HEK293 (cell line): ENCODE measurements around the gene BEST3.

Experiments used
- CTCF ChIA-PET: fragments of 350-600 bp; formaldehyde crosslinking; extraction: SDS; loops from one replicate; lab custom pipeline; 2021; ENCODE audit warnings: antibody characterized with exemption; lab: Yijun Ruan, JAX
- POLR2A ChIA-PET: fragments of 300-600 bp; formaldehyde crosslinking; extraction: SDS; loops from one replicate; lab custom pipeline; 2020; ENCODE audit warnings: antibody characterized with exemption, inconsistent platforms; lab: Yijun Ruan, JAX
- H3K27ac ChIP-seq: fragments of 200-500 bp; sonication (Bioruptor generic); 2 replicates; pipeline ENCODE4 v1.5.1; 2014; ENCODE audit warnings: low read depth, low read length, control low read depth, inconsistent platforms; ENCODE audit errors: extremely low read depth
- H3K36me3 ChIP-seq, 2 experiments: fragments of 200-500 bp in 1 of 2; sonication (Bioruptor generic) in 1 of 2; 1 replicate in 1 of 2; 2 replicates in 1 of 2; pipeline ENCODE4 v1.5.1; 2014 to 2017; ENCODE audit warnings: inconsistent platforms in 2 of 2, low read length in 2 of 2; ENCODE audit not compliant: control insufficient read depth in 2 of 2, insufficient read depth in 1 of 2
- H3K4me1 ChIP-seq: fragments of 200-500 bp; sonication (Bioruptor generic); 2 replicates; pipeline ENCODE4 v1.5.1; 2014; ENCODE audit warnings: mild to moderate bottlenecking, low read length, inconsistent platforms; ENCODE audit not compliant: control insufficient read depth, insufficient read depth
- H3K4me3 ChIP-seq: 2 replicates; pipeline ENCODE4 v1.5.1; 2011; ENCODE audit warnings: low read depth, mild to moderate bottlenecking, control low read depth, low read length, moderate library complexity
- H3K9me3 ChIP-seq: fragments of 200-500 bp; sonication (Bioruptor generic); 2 replicates; pipeline ENCODE4 v1.5.1; 2014; ENCODE audit warnings: low read depth, low read length, inconsistent platforms; ENCODE audit not compliant: control insufficient read depth, insufficient read depth
- BCL11A ChIP-seq: fragments of 450-650 bp; formaldehyde crosslinking; IDR thresholded peaks from 2 replicates; pipeline ENCODE4 v1.5.1; 2016; ENCODE audit warnings: low read depth, missing biosample characterization, missing genetic modification characterization
- KLF17 ChIP-seq: fragments of 450-650 bp; formaldehyde crosslinking; IDR thresholded peaks from 2 replicates; pipeline ENCODE4 v1.5.1; 2016; ENCODE audit warnings: missing biosample characterization, missing genetic modification characterization
- PATZ1 ChIP-seq: fragments of 450-650 bp; formaldehyde crosslinking; IDR thresholded peaks from 2 replicates; pipeline ENCODE4 v1.5.1; 2016; ENCODE audit warnings: missing biosample characterization, missing genetic modification characterization
- PRDM6 ChIP-seq: fragments of 450-650 bp; formaldehyde crosslinking; IDR thresholded peaks from 2 replicates; pipeline ENCODE4 v1.5.1; 2017; ENCODE audit warnings: missing biosample characterization, missing genetic modification characterization
- REPIN1 ChIP-seq: fragments of 450-650 bp; formaldehyde crosslinking; IDR thresholded peaks from 2 replicates; pipeline ENCODE4 v1.5.1; 2017; ENCODE audit warnings: missing biosample characterization, missing genetic modification characterization, low read depth
- TCF7L2 ChIP-seq: IDR thresholded peaks from 2 replicates; pipeline ENCODE4 v1.6.1; 2011; ENCODE audit warnings: low read depth, mild to moderate bottlenecking, inconsistent platforms, low read length, moderate library complexity, borderline replicate concordance
- YY2 ChIP-seq: fragments of 450-650 bp; formaldehyde crosslinking; IDR thresholded peaks from 2 replicates; pipeline ENCODE4 v1.5.1; 2016; ENCODE audit warnings: missing biosample characterization, missing genetic modification characterization
- ZBTB21 ChIP-seq: fragments of 450-650 bp; formaldehyde crosslinking; IDR thresholded peaks from 2 replicates; pipeline ENCODE4 v1.5.1; 2017; ENCODE audit warnings: missing biosample characterization, missing genetic modification characterization
- ZFP37 ChIP-seq: fragments of 450-650 bp; formaldehyde crosslinking; IDR thresholded peaks from 2 replicates; pipeline ENCODE4 v1.5.1; 2016; ENCODE audit warnings: missing biosample characterization, missing genetic modification characterization
- ZFP69B ChIP-seq: fragments of 450-650 bp; formaldehyde crosslinking; IDR thresholded peaks from 2 replicates; pipeline ENCODE4 v1.5.1; 2016; ENCODE audit warnings: missing biosample characterization, missing genetic modification characterization
- ZNF138 ChIP-seq: fragments of 450-650 bp; formaldehyde crosslinking; IDR thresholded peaks from 2 replicates; pipeline ENCODE4 v1.5.1; 2016; ENCODE audit warnings: missing biosample characterization, missing genetic modification characterization, borderline replicate concordance
- ZNF155 ChIP-seq: fragments of 450-650 bp; formaldehyde crosslinking; IDR thresholded peaks from 2 replicates; pipeline ENCODE4 v1.5.1; 2016; ENCODE audit warnings: missing biosample characterization, missing genetic modification characterization
- ZNF350 ChIP-seq: fragments of 450-650 bp; formaldehyde crosslinking; IDR thresholded peaks from 2 replicates; pipeline ENCODE4 v1.5.0; 2017; ENCODE audit warnings: missing biosample characterization, mild to moderate bottlenecking, missing genetic modification characterization
- ZNF404 ChIP-seq: fragments of 450-650 bp; formaldehyde crosslinking; IDR thresholded peaks from 2 replicates; pipeline ENCODE4 v1.5.1; 2017; ENCODE audit warnings: missing biosample characterization, missing genetic modification characterization
- ZNF518A ChIP-seq: fragments of 450-650 bp; formaldehyde crosslinking; conservative IDR thresholded peaks from 2 replicates; pipeline ENCODE4 v1.5.1; 2016; ENCODE audit warnings: low read depth, missing biosample characterization, missing genetic modification characterization
- ZNF530 ChIP-seq: fragments of 450-650 bp; formaldehyde crosslinking; IDR thresholded peaks from 2 replicates; pipeline ENCODE4 v1.5.1; 2016; ENCODE audit warnings: low read depth, missing biosample characterization, missing genetic modification characterization
- ZNF544 ChIP-seq: fragments of 450-650 bp; formaldehyde crosslinking; IDR thresholded peaks from 2 replicates; pipeline ENCODE4 v1.5.0; 2017; ENCODE audit warnings: missing biosample characterization, missing genetic modification characterization
- ZNF571 ChIP-seq: fragments of 450-650 bp; formaldehyde crosslinking; IDR thresholded peaks from 2 replicates; pipeline ENCODE4 v1.5.0; 2017; ENCODE audit warnings: missing biosample characterization, missing genetic modification characterization
- ZNF777 ChIP-seq: fragments of 450-650 bp; formaldehyde crosslinking; IDR thresholded peaks from 2 replicates; pipeline ENCODE4 v1.5.1; 2017; ENCODE audit warnings: missing biosample characterization, missing genetic modification characterization, borderline replicate concordance
- ZNF830 ChIP-seq: fragments of 450-650 bp; IDR thresholded peaks from 2 replicates; pipeline ENCODE4 v1.5.0; 2018; ENCODE audit warnings: missing biosample characterization, missing genetic modification characterization, low read depth, mild to moderate bottlenecking, moderate library complexity
- ZNF837 ChIP-seq: fragments of 450-650 bp; formaldehyde crosslinking; IDR thresholded peaks from 2 replicates; pipeline ENCODE4 v1.5.1; 2016; ENCODE audit warnings: missing biosample characterization, missing genetic modification characterization
- ZXDB ChIP-seq: fragments of 450-650 bp; formaldehyde crosslinking; IDR thresholded peaks from 2 replicates; pipeline ENCODE4 v1.5.1; 2016; ENCODE audit warnings: missing biosample characterization, missing genetic modification characterization

The BEST3 gene

GRCh38 chr12:69645031-69645430 is 54.1 kb downstream of the BEST3 start:
- H3K4me3 ChIP-seq = no peak overlapping the region
- POLR2A ChIA-PET = no interaction called here
- H3K4me1 ChIP-seq = no peaks in the 10 kb centered on the region
- no peaks in the 10 kb centered on the region for H3K36me3 ChIP-seq
- CTCF ChIA-PET = interaction anchor here (0.6 to 1.3 kb wide), 3 partner anchors 15 to 250 kb away, joined by 3 to 6 read pairs (median 6); no protein-coding TSS in a partner anchor
- H3K27ac ChIP-seq = no peak overlapping the region
- H3K9me3 ChIP-seq = no peaks in the 10 kb centered on the region
- TF ChIP-seq PATZ1 (tag by site-specific recombination) (no peak), ZNF350 (tag by site-specific recombination) (no peak), ZNF155 (tag by site-specific recombination) (no peak), ZNF777 (tag by site-specific recombination) (no peak), ZBTB21 (tag by site-specific recombination) (no peak), ZNF837 (no peak), KLF17 (tag by site-specific recombination) (no peak), TCF7L2 (no peak), ZNF830 (no peak), ZNF530 (tag by site-specific recombination) (no peak), ZFP37 (tag by site-specific recombination) (no peak), ZNF404 (tag by site-specific recombination) (no peak), YY2 (tag by site-specific recombination) (no peak), ZXDB (tag by site-specific recombination) (no peak), BCL11A (no peak), ZFP69B (no peak), ZNF518A (tag by site-specific recombination) (no peak), ZNF571 (no peak), REPIN1 (no peak), ZNF138 (tag by site-specific recombination) (no peak)

- CTCF ChIA-PET = interaction anchor here (0.6 to 1.5 kb wide), 3 partner anchors 10 to 250 kb away, joined by 4 to 6 read pairs (median 6); no protein-coding TSS in a partner anchor
- Histone ChIP-seq H3K36me3 (no peaks in the 10 kb centered on the region), H3K4me3 (no peak overlapping the region), H3K27ac (no peak overlapping the region), H3K9me3 (no peaks in the 10 kb centered on the region), H3K4me1 (no peaks in the 10 kb centered on the region)
- POLR2A ChIA-PET = no interaction called here
- no peak for TF ChIP-seq ZNF544 (tag by site-specific recombination)
- no peak for TF ChIP-seq TCF7L2
- TF ChIP-seq PRDM6 (tag by site-specific recombination) = 0 out of 2 replicates have a peak, but pooled peaks have one; percentile 3
Measured at GRCh38 chr12:69644511-69644910, 54.6 kb downstream of the BEST3 start.
